Activated CD8-positive, alpha-beta memory T cell treated with anti-CD3 and anti-CD28 coated beads, Interleukin-2, amount 50 U/mL, for 48 hours (primary cell): ENCODE results near the gene GRID1.
"Not testable (repeated sequence)": the region's sequence is repeated elsewhere in the genome, so short reads cannot be mapped to it uniquely, and the experiment has no call there.

Experiments used
- DNase-seq: peaks from one replicate; pipeline ENCODE4 v3.0.0-alpha.2; 2020

GRID1 gene

DNA sequence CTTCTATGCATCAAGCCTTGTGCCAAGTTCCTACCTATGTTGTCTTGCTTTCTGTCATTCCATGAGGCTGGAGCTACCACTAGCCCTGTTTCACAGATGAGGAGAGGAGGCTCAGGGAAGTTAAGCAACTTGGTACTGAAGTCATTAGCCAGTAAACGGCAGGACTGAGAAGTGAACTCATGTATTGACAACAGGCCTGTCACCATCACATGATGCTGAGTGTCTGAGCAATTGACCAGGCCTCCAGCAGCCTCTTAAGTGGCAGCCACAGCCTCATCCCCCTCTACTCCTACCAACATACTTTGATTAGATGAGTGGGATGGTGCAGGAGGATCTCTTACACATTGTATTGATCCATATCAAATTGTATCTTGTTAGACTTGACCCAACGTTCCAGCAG, 317.6 kb downstream of the GRID1 start:
- DNase-seq, result peak; percentile 32

DNA sequence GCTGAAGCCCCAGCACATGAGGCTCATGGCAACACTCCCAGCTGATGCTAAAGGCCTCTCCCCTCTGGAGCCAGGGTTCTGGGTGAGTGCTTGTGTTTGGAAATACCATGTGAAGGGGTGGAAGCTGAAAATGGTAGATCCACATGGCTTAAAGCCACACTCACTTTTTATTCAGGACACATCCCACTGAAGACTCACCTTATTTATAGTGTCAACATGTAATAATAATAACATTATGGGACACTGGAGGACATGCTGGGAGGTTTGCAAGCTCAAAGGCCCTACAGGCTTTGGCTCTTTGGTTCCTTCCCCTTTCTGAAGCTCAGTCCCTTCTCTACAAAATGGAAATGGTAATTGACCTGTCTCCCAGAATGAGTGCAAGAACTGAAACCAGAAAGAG, 318.0 kb downstream of the GRID1 start:
- peak; percentile 35 for DNase-seq

DNA sequence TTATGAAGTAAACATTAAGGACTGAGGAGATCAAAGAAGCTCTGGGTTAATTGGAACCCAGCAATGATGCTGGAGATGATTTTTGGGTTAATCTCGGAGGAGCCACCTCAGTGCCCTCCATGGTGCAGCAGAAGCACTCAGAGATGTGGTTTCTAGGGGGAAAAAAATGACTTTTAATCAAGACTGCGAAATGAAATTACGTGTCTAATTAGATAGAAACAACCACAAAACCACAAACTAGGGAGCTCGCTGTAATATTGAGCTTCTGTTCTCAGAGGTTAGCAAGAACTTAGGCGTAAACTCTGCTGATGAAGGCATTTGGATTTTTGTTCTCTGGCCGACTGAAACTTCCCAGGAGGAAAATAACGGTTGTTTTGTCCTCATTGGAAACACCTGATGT, 319.0 kb downstream of the GRID1 start:
- no peak for DNase-seq

- peak; percentile 46 for DNase-seq
Observed at GRCh38 chr10:86046845-86047460, 319.6 kb downstream of the GRID1 start.

GRCh38 chr10:86045896-86046295, 320.7 kb downstream of the GRID1 start:
- DNase-seq, result peak; percentile 35

- DNase-seq, result no peak
Observed at GRCh38 chr10:86044029-86044428, 322.6 kb downstream of the GRID1 start.

DNA sequence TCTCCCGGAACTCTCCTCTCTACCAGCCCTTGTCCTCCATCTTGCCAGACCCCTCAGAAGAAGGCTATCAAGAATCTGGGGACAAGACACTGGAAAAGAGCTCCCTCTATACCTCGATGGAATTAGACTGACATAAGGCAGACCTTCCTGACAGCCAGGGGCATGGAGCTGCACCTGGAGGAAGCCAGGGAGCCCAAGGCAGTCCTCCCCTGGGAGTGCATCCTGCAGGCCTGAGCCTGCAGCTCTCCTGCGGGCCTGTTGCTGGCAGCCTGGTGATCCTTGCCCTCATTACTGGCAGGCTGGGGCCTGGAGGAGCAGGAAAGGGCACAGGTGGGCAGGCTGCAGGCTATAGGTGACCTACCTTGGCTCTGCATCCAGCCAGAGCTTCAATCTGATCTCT, 323.4 kb downstream of the GRID1 start:
- DNase-seq, result peak; percentile 33

- peak; percentile 22 for DNase-seq
Observed at GRCh38 chr10:86042161-86042560, 324.4 kb downstream of the GRID1 start.

DNA sequence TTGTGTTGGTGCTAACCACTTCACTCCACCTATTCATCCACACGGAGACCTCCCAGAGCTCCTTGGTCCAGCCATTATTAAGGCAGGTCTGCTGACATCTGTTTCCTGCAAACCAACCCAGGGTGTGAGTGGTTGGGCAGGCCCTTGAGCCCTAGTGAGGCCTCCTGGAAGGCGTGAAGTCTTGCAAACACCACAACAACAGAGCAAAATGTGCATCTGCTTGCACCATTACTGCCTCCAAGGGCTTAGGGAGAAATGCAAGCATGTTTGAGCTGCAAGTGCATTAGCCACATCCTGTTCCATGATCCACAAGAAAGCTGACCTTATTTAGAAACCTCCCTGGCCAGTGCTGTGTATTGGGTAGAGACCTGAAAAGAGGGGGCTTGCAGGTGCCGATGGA, 325.5 kb downstream of the GRID1 start:
- no peak for DNase-seq

DNA sequence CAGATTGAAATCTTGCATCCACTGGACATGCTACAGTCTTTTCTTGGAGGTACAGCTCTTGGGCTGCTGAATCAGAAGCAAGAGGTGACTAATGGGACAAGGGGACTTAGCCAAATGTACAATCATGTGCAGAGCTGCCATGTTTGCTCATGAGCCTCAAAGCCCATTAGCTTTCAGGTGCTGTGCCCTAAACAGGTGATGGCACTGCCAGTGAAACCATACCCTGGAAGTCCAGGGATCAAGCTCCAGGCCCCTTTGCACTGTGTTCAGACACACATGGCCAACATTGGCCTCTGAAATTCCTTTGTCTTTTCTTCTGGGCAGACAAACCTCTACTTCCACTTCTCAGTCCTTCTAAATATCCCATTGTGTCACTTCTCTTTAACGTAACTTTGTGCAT, 328.2 kb downstream of the GRID1 start:
- no peak for DNase-seq

DNA sequence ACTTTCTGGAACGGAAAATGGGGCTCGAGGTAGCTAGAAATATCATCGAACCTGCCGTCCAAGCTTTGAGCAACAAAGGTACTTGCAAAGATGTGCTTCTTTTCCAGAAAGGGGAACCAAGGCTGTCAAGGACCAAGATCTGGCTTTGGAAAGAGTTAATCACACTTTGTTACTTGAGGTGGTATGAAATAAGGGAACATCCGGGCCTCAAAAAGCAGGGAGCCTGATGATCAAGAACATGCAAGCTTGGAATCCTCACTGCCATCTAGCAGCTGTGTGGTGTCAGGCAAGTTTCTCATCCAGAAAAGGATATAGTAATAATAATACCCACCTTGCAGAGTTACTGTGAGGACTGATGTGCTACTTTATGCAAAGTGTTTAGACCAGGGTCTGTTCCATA, 329.5 kb downstream of the GRID1 start:
- DNase-seq, result no peak

DNA sequence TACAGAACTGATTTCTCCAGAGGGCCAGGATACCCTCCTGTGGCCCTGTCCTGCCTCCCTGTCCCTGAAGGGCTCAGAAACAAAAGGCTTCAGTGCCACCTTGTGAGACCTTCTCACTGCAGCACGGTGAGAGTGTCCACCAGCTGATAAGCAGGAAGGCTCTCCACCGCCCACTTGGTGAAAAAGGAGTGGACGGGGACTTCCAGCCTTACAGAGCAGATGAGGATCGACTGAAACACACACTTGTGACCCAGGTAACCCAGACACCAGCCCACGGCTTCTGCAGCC, 330.1 kb downstream of the GRID1 start:
- DNase-seq, result no peak

GRCh38 chr10:86035791-86036543, 330.6 kb downstream of the GRID1 start:
- DNase-seq, result no peak

- no peak for DNase-seq
Observed at GRCh38 chr10:86034710-86035109, 331.9 kb downstream of the GRID1 start.

GRCh38 chr10:86033581-86033980, 333.0 kb downstream of the GRID1 start:
- DNase-seq, result no peak

- DNase-seq, result not testable (repeated sequence)
Observed at GRCh38 chr10:86032087-86032486, 334.5 kb downstream of the GRID1 start.

DNA sequence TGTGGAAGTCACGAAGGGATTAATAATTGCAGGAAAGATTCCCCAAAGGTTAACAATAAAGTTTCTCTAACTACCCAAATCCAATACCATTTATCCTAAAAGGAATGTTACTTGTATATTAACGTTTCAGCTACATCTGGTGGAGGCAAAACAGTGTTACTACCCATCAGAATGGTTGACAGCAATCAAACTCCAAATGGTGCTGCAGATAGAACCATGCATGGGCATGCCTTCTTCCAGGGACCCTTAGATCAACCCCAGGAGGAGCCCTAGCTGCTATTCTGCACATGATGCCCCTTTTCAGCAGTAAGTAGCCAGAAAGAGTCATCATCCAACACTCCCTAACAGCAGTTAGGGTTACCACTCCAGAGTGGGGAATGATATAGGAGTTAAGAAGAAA, 336.3 kb downstream of the GRID1 start:
- DNase-seq, result no peak

GRCh38 chr10:86027346-86027745, 339.2 kb downstream of the GRID1 start:
- DNase-seq, result no peak

DNA sequence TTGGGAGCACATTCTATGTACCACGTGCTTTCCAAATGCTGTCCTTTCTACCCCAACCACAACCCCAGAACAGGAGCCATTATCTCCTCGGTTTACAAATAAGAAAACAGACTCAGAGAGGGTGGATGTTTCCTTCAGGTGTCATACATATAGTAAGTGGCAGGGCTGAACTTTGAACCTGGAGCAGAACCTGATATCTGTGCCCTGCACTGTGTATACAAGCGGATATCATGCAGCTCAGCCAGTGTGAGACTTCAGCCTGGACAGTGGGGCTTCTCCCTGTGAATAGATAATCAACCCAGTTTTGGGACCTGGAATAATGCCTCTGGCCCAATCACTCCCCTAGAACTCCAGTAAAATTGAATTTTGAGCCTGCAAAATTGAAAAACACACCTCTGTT, 341.1 kb downstream of the GRID1 start:
- DNase-seq, result no peak

DNA sequence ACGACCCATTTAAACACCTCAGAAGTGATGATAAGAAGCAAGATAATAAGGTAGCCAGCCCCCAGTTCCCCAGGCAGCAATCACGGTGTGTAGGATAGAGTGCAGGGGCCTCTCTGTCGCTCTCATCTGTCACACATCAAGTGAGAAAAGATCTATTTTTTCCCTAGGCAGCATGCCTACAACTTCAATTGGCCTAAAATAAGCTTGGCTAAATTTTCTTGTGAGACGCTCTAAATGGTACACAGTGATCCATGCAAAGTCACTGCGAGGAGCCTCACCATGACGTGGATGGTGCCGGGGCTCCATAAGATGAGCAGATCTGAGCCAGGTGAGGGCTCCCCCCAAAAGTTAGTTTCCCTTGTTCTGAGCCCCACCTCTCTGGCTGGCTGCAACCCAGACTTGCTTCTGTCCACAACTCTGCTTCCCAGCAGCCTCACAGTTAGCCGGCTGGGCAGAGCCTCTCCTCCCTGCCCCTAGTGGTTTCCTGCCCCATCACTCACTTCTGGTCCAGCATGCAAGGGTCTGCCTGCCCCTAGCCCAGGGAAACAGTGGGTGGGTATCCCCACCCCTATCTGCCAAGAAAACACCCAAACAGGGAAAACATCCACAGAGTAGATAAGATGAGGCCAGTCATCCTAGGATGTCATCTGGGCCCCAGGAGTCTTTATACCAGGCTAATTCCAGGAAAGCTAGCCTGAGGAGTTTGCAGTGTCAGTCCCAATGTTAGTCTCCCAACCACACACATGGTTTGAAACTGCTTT, 342.1 kb downstream of the GRID1 start:
- DNase-seq, result no peak

- DNase-seq, result no peak
Observed at GRCh38 chr10:86023931-86024280, 342.7 kb downstream of the GRID1 start.

- no peak for DNase-seq
Observed at GRCh38 chr10:86023336-86023735, 343.3 kb downstream of the GRID1 start.

- no peak for DNase-seq
Observed at GRCh38 chr10:86022906-86023305, 343.7 kb downstream of the GRID1 start.

GRCh38 chr10:86020134-86020533, 346.5 kb downstream of the GRID1 start:
- DNase-seq, result no peak
